ENCODE data around the gene RETREG2.
"Not testable (repeated sequence)": the region's sequence is repeated elsewhere in the genome, so short reads cannot be mapped to it uniquely, and the experiment has no call there.

GRCh38 chr2:219201331-219201730 lies 23.3 kb downstream of the RETREG2 start:
- TF ChIP-seq POLR2A (IDR thresholded peaks at IDR 0.05); POLR2AphosphoS5 (IDR thresholded peaks at IDR 0.05; ENCODE audit: insufficient read depth in 1 of 2, low read depth in 1 of 2): not testable (repeated sequence)
